Measurements from ENCODE around the gene PRLR. TPM values are rescaled to one million over a fixed set of nuclear protein-coding genes. Genes with fewer than 3 reads are reported as not detected.

The PRLR gene
- polyA plus RNA-seq, 3 donors, result 0.11 to 0.61 (median 0.25) TPM

GRCh38 chr5:35145691-35146317, 84.5 kb downstream of the PRLR start:
- no peak overlapping the region for H3K27ac ChIP-seq (ENCODE audit: low read depth, low read length)
- 69 to 86% (median 79%) methylated on average over 2 of the region's 2 CpGs for WGBS, 3 donors

GRCh38 chr5:35145012-35145411, 85.3 kb downstream of the PRLR start:
- 79 to 83% (median 81%) methylated on average over 5 of the region's 5 CpGs for WGBS, 3 donors
- no peak overlapping the region for H3K27ac ChIP-seq (ENCODE audit: low read depth, low read length)

GRCh38 chr5:35143841-35144240, 86.4 kb downstream of the PRLR start:
- no peak overlapping the region for H3K27ac ChIP-seq (ENCODE audit: low read depth, low read length)
- 81 to 91% (median 85%) methylated on average over 3 of the region's 3 CpGs for WGBS, 3 donors

- 90 to 95% (median 90%) methylated on average over 4 of the region's 4 CpGs for WGBS, 3 donors
These were observed 88.5 kb downstream of the PRLR start for GRCh38 chr5:35141739-35142138.

GRCh38 chr5:35138232-35138631, 92.1 kb downstream of the PRLR start:
- no peak overlapping the region for H3K27ac ChIP-seq (ENCODE audit: low read depth, low read length)
- 77 to 89% (median 84%) methylated on average over 1 of the region's 1 CpG for WGBS, 3 donors

More at GRCh38 chr5:35141739-35142138, 88.5 kb downstream of the PRLR start:
- no peak overlapping the region for H3K27ac ChIP-seq (ENCODE audit: low read depth, low read length)

GRCh38 chr5:35136386-35136785, 93.9 kb downstream of the PRLR start:
- H3K27ac ChIP-seq (ENCODE audit: low read depth, low read length), result no peak overlapping the region
- 28 to 82% (median 47%) methylated on average over 4 of the region's 4 CpGs for WGBS, 3 donors

- WGBS, 3 donors, result 59 to 92% (median 92%) methylated on average over 9 of the region's 9 CpGs
- H3K27ac ChIP-seq (ENCODE audit: low read depth, low read length), result no peak overlapping the region
These were observed 95.0 kb downstream of the PRLR start for GRCh38 chr5:35135239-35135700.

GRCh38 chr5:35134278-35135030, 95.8 kb downstream of the PRLR start:
- WGBS, 3 donors, result 84 to 89% (median 88%) methylated on average over 9 of the region's 9 CpGs
- H3K27ac ChIP-seq (ENCODE audit: low read depth, low read length), result no peak overlapping the region

GRCh38 chr5:35133186-35133585, 97.1 kb downstream of the PRLR start:
- H3K27ac ChIP-seq (ENCODE audit: low read depth, low read length), result no peak overlapping the region
- 94 to 98% (median 98%) methylated on average over 2 of the region's 2 CpGs for WGBS, 3 donors

GRCh38 chr5:35131723-35132122, 98.6 kb downstream of the PRLR start:
- no peak overlapping the region for H3K27ac ChIP-seq (ENCODE audit: low read depth, low read length)

GRCh38 chr5:35129921-35130485, 100.3 kb downstream of the PRLR start:
- H3K27ac ChIP-seq (ENCODE audit: low read depth, low read length), result no peak overlapping the region
- 38 to 90% (median 84%) methylated on average over 7 of the region's 7 CpGs for WGBS, 3 donors

GRCh38 chr5:35129276-35129675, 101.0 kb downstream of the PRLR start:
- no peak overlapping the region for H3K27ac ChIP-seq (ENCODE audit: low read depth, low read length)
- WGBS, 3 donors, result 69 to 73% (median 70%) methylated on average over 1 of the region's 1 CpG

GRCh38 chr5:35127006-35127405, 103.3 kb downstream of the PRLR start:
- no peak overlapping the region for H3K27ac ChIP-seq (ENCODE audit: low read depth, low read length)
- 32 to 66% (median 63%) methylated on average over 1 of the region's 1 CpG for WGBS, 3 donors

GRCh38 chr5:35125746-35126145, 104.5 kb downstream of the PRLR start:
- WGBS, 3 donors, result 72 to 82% (median 75%) methylated on average over 2 of the region's 2 CpGs
- H3K27ac ChIP-seq (ENCODE audit: low read depth, low read length), result no peak overlapping the region

- 61 to 69% (median 67%) methylated on average over 2 of the region's 2 CpGs for WGBS, 3 donors
- no peak overlapping the region for H3K27ac ChIP-seq (ENCODE audit: low read depth, low read length)
These were observed 105.4 kb downstream of the PRLR start for GRCh38 chr5:35124932-35125331.

- 82 to 85% (median 85%) methylated on average over 2 of the region's 2 CpGs for WGBS, 3 donors
- no peak overlapping the region for H3K27ac ChIP-seq (ENCODE audit: low read depth, low read length)
These were observed 107.5 kb downstream of the PRLR start for GRCh38 chr5:35122819-35123218.

GRCh38 chr5:35120715-35121114, 109.6 kb downstream of the PRLR start:
- WGBS, 3 donors, result 44 to 49% (median 44%) methylated on average over 1 of the region's 1 CpG
- no peak overlapping the region for H3K27ac ChIP-seq (ENCODE audit: low read depth, low read length)

GRCh38 chr5:35117967-35118366, 112.3 kb downstream of the PRLR start:
- WGBS, 3 donors, result 69 to 86% (median 74%) methylated on average over 6 of the region's 6 CpGs
- no peak overlapping the region for H3K27ac ChIP-seq (ENCODE audit: low read depth, low read length)

GRCh38 chr5:35115920-35116319, 114.4 kb downstream of the PRLR start:
- no peak overlapping the region for H3K27ac ChIP-seq (ENCODE audit: low read depth, low read length)

GRCh38 chr5:35114698-35115097, 115.6 kb downstream of the PRLR start:
- 81 to 90% (median 90%) methylated on average over 4 of the region's 4 CpGs for WGBS, 3 donors
- H3K27ac ChIP-seq (ENCODE audit: low read depth, low read length), result no peak overlapping the region
